ENCODE data around the gene MLN.

- no peak for TF ChIP-seq POLR2AphosphoS5 (IDR thresholded peaks at IDR 0.05; ENCODE audit: low read depth, low read length)
- no peak for TF ChIP-seq POLR2A (IDR thresholded peaks at IDR 0.05; ENCODE audit: low read depth, low read length)
- no peak for TF ChIP-seq TAF1 (IDR thresholded peaks at IDR 0.05; ENCODE audit: low read depth, low read length)
Observed at GRCh38 chr6:33758815-33759216, 45.0 kb downstream of the MLN start.

Measured in GM12891 (cell line).